GM19023 (cell line): ENCODE measurements around the gene AKR7A3.
"Not testable (repeated sequence)": the region's sequence is repeated elsewhere in the genome, so short reads cannot be mapped to it uniquely, and the experiment has no call there.

ENCODE experiments used
- ATAC-seq: cut with Tn5 transposase; IDR thresholded peaks from one replicate; pipeline ENCODE4 v1.9.1; 2021; ENCODE audit warnings: mild to moderate bottlenecking, moderate library complexity; ENCODE audit not compliant: unreplicated experiment

Gene AKR7A3

GRCh38 chr1:19288324-19289241 is at the start of gene AKR7A3:
AKR7A3 (minus strand) TSS chr1:19288770; CDS start chr1:19288709, 61 bp downstream.
- ATAC-seq = not testable (repeated sequence)

GRCh38 chr1:19338323-19338762 is 49.8 kb upstream of the AKR7A3 start:
- ATAC-seq = no peak

GRCh38 chr1:19337289-19337688 is 48.7 kb upstream of the AKR7A3 start:
- no peak for ATAC-seq

- ATAC-seq = no peak
Measured at GRCh38 chr1:19336543-19336942, 48.0 kb upstream of the AKR7A3 start.

- no peak for ATAC-seq
Measured at GRCh38 chr1:19333587-19334354, 45.2 kb upstream of the AKR7A3 start.

- ATAC-seq = no peak
Measured at GRCh38 chr1:19332832-19333231, 44.3 kb upstream of the AKR7A3 start.

GRCh38 chr1:19331262-19331878 is 42.8 kb upstream of the AKR7A3 start:
- no peak for ATAC-seq

GRCh38 chr1:19330449-19331135 is 42.0 kb upstream of the AKR7A3 start:
- no peak for ATAC-seq

- no peak for ATAC-seq
Measured at GRCh38 chr1:19329611-19330010, 41.0 kb upstream of the AKR7A3 start.

GRCh38 chr1:19329188-19329587 is 40.6 kb upstream of the AKR7A3 start:
- no peak for ATAC-seq

GRCh38 chr1:19328486-19328885 is 39.9 kb upstream of the AKR7A3 start:
- no peak for ATAC-seq

GRCh38 chr1:19327736-19328135 is 39.2 kb upstream of the AKR7A3 start:
- ATAC-seq = no peak

GRCh38 chr1:19327301-19327700 is 38.7 kb upstream of the AKR7A3 start:
- no peak for ATAC-seq

GRCh38 chr1:19326748-19327065 is 38.1 kb upstream of the AKR7A3 start:
- ATAC-seq = no peak

- no peak for ATAC-seq
Measured at GRCh38 chr1:19325958-19326747, 37.6 kb upstream of the AKR7A3 start.

- ATAC-seq = no peak
Measured at GRCh38 chr1:19325368-19325957, 36.9 kb upstream of the AKR7A3 start.

GRCh38 chr1:19324665-19324990 is 36.1 kb upstream of the AKR7A3 start:
- ATAC-seq = no peak

- no peak for ATAC-seq
Measured at GRCh38 chr1:19323987-19324664, 35.6 kb upstream of the AKR7A3 start.

- ATAC-seq = no peak
Measured at GRCh38 chr1:19322481-19322880, 33.9 kb upstream of the AKR7A3 start.
